Fibroblast of skin of left quadriceps (primary cell): ENCODE results near the gene ATP11C.
"Not testable (repeated sequence)": the region's sequence is repeated elsewhere in the genome, so short reads cannot be mapped to it uniquely, and the experiment has no call there.

Experiments used
- DNase-seq, 2 experiments: peaks; one replicate each; pipeline ENCODE4 v3.0.0-alpha.2; 2013; ENCODE audit warnings: low read depth in 2 of 2

The ATP11C gene

DNA sequence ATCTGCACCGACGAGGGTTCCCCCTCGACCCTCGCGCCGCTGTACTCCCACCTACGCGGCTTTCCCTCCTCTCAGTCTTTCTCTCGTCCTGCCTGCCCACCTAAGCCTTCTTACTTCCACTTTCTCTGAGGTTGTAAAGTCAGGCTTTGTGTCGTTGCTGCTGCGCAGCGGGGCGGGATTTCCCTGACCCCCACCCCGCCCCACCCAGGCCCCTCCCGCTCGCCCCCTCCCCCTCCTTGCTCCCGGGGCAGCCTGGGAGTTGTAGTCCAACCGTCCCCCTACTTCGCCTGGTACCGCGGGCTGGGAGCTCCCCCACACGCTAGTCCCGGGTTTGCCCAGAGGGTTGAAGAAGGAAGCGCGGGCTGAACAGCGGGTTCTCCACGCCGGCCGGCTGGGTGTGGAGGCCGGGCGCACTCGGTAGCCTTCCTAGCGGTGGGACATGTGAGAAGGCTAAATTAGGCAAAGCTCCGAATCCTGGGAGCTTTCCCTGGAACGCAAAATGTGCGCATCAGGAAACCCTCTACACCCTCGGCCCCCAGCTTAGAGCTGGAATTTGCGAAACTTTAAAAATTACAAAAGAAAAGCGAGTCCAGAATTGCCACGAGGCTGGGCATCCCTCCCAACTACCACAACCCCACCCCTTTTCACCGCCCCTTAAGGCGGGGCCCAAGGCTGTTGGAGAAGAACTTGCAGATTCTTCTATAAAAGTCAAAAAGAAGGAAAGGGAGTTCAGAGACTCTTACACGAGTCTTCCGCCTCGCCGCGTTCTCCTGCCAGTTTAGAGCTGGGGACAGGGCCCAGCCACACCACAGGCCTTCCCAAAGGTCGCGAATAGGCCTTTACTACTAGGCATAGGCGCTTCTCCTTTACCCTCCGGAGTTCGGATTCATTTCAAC, at the start of gene ATP11C:
Gene ATP11C, minus strand, starts transcription at position 153 of the 896 bp plus-strand sequence. CDS start 1,011 bp downstream, outside the sequence.
- DNase-seq: peak; percentile 78 to 82

DNA sequence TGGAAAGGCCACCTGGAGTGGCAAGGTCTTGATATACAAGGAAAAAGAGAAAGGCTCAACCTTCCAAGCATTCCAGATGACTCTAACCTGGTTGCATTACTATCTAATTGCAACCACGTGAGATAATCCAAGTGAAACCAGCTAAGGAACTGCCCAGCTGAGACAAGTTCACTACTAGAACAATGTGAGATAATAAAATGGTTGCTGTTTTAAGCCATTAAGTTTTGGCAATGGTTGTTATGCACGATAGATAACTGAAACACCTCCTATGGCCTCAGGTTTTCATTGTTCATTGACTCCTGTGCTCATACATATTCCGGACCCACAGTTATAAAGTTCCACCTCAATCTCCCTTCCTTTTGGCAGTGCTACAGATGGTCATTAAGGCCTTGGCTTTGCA, 41.6 kb upstream of the ATP11C start:
- DNase-seq: no peak

DNA sequence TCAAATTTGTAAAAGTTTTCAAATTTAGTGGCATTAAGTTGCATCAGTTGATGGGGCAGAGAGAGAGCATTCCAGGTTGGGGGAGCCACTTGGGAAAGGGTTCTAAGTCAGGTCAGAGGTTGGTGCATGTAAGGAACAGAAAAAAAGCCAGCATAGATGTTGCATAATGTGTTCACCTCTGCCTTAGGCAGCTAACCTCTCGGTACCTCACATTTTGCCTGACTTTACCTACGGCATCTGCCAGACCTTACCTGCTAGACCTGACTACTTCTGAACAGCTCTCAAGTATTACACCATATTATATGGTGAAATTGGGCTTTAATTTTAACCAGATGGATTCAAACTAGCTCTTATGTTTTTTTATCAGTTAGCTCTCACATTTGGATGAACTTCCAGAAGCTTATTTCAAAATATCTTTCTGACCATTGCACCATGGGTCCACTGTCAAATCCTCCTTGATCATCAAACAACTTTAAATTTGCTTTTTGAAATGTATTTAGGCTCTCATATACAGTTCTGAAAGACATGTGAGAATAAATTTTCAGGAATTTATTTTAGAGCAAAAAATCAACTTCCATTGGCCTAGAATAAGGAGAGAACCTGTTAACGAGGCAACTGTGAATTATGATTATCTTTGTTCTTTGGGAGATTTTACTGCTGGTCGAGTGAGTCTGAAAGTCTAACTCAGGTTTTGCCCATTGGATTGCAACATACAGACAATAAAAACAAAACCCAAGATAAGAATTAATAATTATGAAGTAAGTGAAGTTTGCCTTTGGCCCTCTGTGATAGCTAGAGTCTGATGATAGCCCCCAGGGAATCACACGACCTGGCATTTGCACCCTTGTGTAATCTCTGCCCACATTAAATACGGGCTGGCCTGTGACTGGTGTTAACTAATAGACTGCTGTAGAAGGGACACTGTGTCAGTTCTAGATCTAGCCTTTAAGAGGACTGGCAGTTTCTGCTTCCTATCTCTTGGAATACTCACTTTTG, 40.1 kb upstream of the ATP11C start:
- DNase-seq: no peak

DNA sequence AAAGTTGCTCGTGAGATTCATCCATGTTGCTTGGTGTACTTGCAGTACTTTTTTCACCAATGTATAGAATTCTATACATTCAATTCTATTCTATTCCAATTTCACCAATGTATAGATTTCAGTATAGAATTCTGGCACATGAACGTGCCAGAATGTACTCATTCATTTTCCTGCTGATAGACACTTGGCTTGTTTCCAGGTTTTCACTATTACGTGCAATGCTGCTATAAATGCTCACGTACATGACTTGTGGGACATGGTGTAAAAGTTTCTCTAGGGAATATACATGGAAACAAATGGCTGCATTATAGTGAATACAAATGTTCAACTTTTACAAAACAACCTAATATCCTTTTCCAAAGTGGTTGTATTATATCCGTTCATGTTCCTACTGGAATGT, 39.3 kb upstream of the ATP11C start:
- no peak for DNase-seq

DNA sequence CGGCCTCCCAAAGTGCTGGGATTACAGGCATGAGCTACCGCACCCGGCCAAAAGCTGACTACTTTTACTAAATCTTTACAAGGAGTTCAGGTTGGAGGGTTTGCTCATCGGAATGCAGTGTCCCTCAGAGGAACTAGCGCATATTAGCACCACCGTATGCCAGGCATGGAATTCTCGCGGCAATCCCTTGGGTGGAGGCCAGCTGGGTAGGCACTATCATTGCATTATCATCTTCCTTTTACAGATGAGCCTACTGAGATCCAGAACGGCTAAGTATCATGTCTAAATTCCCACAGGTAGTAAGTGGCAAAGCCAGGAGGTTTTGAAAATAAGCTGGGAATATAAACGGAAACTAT, 38.5 kb upstream of the ATP11C start:
- DNase-seq: no peak

DNA sequence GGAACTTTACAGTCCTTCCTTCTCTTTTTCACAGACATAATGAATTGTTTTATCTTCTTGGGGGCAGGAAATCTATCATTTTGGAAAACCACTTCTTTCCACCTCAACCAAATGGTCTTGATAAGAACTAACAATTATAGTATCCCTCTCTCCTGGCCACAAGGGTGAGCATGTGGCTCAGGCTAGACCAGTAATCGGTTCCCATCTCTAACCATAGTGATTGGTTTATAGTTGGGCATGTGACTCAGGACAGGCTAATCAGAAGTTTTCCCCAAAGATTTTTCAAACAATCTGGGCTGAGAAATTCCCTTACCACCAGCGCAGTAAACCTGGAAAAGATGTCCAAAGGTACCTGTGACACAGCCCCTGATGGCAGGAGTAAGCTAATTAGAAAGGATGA, 36.4 kb upstream of the ATP11C start:
- DNase-seq: no peak

DNA sequence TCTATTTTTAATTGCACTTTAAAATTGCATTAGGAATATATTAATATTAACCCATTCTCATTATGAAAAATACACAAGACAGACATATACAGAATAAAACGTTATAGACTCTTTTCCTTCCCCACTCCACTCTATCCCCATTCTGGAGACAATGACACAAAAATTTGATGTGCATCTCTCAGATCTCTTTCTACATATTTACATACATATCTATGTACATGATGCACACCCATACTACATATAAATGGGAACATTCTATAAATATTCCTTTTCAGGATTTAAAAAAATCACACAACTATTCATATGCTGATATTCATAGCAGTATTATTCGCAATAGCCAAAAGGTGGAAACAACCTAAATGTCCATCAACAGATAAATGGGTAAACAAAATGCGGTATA, 34.9 kb upstream of the ATP11C start:
- DNase-seq: no peak

DNA sequence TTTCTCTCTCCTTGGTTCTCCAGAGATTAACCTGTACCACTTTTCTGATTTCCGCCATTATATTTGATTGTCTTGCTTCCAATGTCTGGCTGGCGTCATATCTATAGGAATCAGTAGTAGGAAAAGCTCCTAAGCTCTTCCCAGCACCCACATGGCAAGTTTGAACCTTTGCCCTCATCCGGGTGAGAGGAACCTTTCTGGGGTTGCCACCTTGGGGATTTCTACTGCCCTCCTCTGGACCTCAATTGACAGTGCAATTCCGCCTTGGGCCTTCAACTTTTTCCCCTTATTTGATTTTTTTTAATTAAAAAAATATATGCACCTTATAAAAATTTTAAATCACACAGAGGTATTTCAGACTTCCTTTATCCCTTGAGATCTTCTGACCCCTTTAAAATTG, 34.4 kb upstream of the ATP11C start:
- no peak for DNase-seq

DNA sequence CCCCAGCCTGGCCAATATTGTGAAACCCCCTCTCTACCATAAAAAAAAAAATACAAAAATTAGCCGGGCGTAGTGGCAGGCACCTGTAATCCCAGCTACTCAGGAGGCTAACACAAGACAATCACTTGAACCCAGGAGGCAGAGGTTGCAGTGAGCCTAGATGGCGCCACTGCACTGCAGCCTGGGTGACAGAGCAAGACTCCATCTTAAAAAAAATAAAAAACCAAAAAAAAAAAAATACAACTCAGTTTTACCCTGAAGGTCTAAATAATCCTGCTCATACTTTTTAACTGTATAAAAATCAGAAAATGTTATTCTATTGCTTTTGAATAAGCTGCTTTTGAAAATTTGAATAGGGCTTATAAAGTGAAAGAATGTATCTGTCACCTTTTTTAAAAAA, 33.3 kb upstream of the ATP11C start:
- DNase-seq: not testable (repeated sequence)

DNA sequence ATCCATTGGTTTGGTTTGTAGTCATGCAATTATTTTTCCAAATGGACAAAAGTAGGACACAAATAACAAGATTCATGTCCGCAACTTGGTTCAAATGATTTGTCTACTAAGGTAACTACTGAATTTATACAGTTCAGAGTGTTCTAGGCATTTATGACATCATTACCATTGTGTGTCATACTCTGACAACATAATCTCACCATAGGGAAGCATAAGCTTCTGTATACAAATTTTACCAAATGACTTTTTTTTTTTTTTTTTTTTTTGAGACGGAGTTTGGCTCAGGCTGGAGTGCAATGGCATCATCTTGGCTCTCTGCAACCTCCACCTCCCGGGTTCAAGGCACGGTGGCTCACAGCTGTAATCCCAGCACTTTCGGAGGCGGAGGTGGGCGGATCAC, 32.6 kb upstream of the ATP11C start, which contains the start of gene CXorf66:
Gene CXorf66, minus strand, starts transcription at position 101 of the 400 bp plus-strand sequence. Its CDS starts 25 bp downstream, at position 76.
- DNase-seq: no peak

DNA sequence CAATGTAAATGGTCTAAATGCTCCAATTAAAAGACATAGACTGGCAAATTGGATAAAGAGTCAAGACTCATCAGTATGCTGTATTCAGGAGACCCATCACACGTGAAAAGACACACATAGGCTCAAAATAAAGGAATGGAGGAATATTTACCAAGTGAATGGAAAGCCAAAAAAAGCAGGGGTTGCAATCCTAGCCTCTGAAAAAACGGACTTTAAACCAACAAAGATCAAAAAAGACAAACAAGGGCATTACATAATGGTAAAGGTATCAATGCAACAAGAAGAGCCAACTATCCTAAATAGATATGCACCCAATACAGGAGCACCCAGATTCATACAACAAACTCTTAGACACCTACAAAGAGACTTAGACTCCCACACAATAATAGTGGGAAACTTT, 28.2 kb upstream of the ATP11C start:
- not testable (repeated sequence) for DNase-seq

DNA sequence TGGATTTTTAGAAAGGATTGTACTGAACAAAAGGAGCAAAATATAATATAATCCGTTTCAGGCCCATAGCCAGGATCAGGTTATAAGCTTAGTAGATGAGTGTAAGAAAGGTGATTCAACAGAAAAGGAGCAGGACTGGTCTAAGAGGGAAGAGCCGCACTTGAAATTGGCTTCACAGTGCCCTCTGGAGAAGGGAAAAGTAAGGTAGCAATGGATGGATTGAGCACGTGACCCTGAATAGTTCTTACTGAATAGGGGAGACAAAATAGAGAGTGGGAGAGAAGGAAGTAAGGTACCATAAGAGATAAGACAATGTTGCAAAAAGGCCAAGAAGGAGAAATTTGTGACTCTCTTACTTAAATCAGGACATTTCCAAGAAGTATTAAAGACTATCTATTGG, 16.9 kb upstream of the ATP11C start:
- DNase-seq: no peak

DNA sequence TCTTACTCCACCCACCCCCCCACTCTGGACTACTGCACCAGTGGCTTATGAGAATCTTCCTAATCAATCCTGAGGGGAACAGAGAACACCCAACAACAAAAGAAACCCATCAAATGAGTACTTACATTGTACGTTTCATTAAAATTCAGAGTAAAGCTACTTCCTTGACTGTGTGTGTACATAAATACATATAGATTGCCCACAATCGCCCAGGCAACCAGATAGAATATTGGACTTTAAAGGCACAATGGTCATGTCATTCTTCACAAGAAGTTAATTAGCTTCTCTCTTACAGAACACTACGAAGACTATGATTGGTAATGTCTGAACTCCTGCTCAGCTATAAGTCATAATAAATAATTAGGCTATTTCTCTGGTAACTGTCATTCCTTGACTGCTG, 12.2 kb upstream of the ATP11C start:
- no peak for DNase-seq

DNA sequence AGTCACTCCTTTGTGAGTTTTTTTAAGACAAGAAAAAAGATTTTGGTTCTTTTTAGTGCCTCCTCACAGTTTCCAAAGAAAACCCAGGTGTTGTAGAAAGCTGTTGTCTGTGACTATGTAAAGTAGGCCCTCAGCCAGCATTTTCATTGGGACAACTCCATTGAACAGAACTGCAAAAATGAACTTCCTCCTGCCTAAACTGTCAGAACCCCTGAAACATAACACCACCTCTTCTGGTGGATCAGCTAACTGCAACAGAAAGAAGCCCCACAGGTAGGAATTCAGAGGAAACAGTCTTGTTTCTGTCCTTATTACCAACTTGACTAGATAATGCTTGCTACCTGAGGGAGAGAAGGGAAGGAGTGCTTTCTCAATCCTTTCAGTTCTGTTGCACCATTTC, 3.4 kb upstream of the ATP11C start:
- DNase-seq: no peak

DNA sequence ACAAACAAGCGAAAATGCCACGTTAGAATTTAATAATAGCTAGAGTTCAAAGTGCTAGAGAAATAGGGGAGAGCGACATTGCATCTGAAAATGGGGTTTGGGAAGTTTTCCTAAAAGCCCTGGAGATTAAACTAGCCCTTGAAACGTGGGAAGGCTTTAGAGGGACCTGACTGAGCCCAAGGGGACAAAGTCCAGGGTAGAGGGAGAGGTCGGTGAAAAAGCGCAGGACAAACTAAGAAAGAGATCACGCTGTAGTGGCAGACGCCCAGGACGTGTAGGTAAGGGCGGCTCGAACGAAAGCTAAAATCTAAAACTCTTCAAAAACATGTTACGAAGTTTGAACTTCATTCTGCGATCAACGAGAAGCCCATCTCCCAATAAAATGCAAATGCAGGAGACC, 1.1 kb upstream of the ATP11C start:
- no peak for DNase-seq

DNA sequence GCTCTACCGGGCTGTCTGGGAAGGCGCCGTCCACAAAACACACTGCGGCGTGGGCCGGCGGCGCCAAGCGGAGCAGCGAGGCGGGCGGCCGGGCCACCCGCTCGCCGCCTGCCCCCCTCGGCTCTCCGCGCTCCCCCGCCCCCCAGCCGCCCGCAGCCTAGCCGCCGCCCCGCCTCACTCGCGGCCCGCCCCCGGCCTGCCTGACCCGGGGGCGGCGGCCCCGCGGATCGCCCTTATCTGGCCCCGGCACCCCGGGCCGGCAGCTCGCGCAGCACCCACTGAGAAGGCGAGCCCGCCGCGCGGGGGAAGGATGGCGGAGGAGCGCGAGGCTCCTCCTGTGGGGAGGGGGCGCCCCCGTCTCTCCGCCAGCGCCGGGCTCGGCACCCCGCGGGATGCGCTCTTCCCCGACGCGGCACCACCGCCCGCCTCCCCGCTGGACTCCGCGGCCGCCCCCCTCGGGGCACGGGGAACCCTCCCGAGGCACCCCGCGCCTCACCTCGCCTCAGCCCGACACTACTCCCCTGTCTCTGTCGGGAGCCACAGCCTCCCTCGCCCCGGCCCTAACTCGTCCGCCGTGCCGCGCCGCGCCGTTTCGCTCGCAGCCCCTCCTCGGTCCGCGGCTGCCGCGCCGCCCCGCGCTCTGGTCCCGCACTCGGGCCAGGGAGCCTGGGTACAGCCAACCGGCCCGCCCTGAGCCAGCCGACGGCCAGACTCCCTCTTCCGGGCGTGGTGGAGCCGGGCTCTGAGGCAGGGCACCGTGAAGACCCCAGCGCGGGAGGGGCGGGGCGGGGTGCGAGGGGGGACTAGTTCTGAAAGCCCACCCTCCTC, 566 bp downstream of the ATP11C start:
- DNase-seq: peak in 1 of 2 experiments; percentile 8

DNA sequence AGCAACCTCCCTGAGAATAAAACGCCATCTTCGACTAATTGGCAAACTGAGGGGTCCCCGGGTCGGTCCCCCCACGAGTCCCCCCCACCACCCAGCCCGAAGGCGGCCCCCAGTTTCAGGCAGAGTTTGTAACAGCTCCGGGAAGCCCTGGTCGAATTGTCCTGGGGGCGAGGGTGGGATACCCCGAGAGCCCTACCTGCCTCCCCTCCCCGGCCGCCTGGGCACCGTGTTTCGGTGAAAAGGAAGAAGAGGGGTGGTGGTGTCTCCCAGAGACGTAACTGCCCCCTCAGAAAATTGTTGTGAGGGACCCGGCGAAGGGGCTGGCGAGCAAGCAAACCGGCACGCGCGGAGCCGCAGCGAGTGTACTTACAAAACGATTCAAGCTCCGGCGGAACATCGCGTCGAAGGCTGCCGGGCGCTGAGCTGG, 1.2 kb downstream of the ATP11C start:
- no peak for DNase-seq

DNA sequence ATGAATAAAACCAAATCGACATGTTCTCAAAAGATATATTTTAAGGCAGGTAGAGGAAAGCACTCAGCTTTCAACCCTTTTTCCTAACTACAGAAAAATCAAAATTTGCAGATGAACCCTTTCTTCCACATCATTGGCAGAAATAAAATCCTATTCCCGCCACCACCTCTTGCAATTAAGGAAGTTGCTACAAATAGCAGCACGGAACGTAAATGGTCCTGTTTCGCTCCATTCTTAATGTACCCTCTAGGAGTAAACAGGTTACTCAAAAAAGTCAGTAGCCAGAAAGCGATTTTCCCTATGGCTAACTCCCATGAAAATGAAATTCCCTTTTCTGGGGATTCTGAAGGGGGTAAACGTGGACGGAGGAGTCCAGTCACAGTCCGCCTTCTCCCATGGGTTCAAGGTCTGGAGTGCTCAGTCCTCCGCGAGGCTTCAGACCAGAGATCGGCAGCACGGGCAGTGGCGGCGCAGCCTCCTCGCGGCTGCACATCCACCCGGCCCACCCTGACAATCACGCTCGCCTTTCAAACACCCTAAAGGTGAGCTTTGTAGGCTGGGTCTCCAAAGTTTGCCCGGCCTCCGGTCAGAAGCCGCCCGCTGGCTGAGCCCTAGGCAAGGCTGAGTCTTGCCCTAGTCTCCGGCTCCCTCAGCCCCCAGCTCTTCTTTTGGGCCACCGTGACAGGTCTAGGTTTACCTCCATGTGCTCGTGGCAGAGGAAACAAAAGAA, 1.8 kb downstream of the ATP11C start:
- no peak for DNase-seq

DNA sequence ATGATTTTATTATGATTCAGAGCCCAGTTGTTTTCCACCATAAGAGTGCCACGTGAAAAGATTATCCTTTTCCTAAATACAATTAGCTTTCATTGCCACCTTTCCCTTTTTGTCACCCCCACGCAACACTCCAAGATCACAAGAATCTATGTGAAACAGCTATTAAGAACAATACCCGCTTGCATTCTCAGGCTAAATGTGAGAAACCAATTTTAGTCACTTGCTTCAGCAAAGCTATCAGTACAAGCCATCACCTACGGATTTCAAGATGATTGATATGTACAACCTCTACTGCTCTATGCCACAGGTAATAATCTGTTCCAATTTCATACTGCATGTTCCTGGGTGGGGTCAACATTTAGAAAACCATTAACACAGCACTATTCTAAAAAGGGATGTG, 2.5 kb downstream of the ATP11C start:
- no peak for DNase-seq

DNA sequence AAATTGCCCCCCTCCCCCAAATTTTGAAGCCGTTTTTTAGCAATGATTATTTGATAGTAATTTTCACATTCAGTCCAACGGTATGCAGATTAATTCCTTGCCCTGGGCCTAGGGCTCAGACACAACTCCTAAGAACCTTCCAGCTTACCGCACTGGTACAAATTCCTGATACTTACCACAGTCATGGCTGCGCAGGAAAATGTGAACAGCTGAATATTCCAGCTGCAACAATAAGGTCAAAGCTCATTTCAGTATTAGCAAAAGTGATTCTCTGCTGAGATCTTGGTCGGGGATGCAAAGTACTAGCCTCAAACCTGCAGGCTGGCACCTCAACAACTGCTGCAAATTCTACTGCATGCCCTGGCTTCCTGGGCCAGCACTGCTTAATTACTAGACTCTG, 3.0 kb downstream of the ATP11C start:
- no peak for DNase-seq

DNA sequence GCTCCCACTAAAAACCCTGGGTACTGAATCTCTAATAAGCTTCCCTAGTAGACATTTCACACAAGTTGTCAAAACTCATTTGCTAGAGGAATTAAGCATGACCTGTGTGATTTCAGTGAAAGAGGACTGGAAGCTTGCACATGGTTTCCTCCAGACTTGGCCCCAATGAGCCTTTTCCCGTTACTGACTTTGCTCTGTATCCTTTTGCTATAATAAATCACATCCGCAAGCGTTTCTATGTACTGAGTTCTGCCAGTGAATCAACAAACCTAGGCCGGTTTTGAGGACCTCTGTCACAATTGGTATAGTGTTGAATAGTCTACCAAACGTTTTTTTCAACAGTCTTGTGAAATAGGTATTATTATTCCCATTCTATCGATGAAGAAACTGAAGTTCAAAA, 8.2 kb downstream of the ATP11C start:
- DNase-seq: no peak
